GM12878 (cell line): ENCODE data around the gene PALS2. TPM values are rescaled to one million over a fixed set of nuclear protein-coding genes. Genes with fewer than 3 reads are reported as not detected.

Experiments used
- ATAC-seq: fragments of 200-7000 bp; cut with Tn5 transposase; 3 replicates; pipeline ENCODE4 v1.9.1; 2020; ENCODE audit warnings: mild to moderate bottlenecking, moderate library complexity
- BruUV-seq: library from RNA; stranded (reverse); fragments of 400-500 nt; replicated peaks from 2 replicates; lab custom pipeline; 2021; lab: Mats Ljungman, UMichigan
- CTCF ChIA-PET: fragments of 300-600 bp; sonication (Branson Sonifier 250); formaldehyde crosslinking; extraction: SDS; loops from one replicate; lab custom pipeline; 2021; ENCODE audit warnings: inconsistent platforms; lab: Yijun Ruan, JAX
- POLR2A ChIA-PET: fragments of 350-600 bp; formaldehyde crosslinking; extraction: SDS; loops from one replicate; lab custom pipeline; 2021; ENCODE audit warnings: inconsistent platforms; lab: Charles Lee
- RAD21 ChIA-PET: fragments of 300-600 bp; sonication (Branson Sonifier 250); formaldehyde crosslinking; loops from one replicate; lab custom pipeline; 2023; ENCODE audit warnings: antibody characterized with exemption; ENCODE audit not compliant: unreplicated experiment; lab: Charles Lee
- SMC1A ChIA-PET: fragments of 300-600 bp; sonication (Branson Sonifier 250); formaldehyde crosslinking; loops from one replicate; lab custom pipeline; 2023; ENCODE audit not compliant: unreplicated experiment, uncharacterized antibody; lab: Charles Lee
- DNase-seq: peaks from one replicate; pipeline ENCODE4 v3.0.0-alpha.2; 2011; ENCODE audit warnings: low read depth, low spot score
- FAIRE-seq: peaks from 3 replicates; lab custom pipeline; 2011; peaks lifted over from hg19 to GRCh38; lab: Jason Lieb, UNC
- H2AFZ ChIP-seq: 2 replicates; pipeline ENCODE4 v1.6.0; 2011; ENCODE audit warnings: low read depth, low read length, control low read depth; ENCODE audit not compliant: control insufficient read depth
- H3K27ac ChIP-seq: 2 replicates; pipeline ENCODE4 v1.5.1; 2011; ENCODE audit warnings: control low read depth; ENCODE audit not compliant: control insufficient read depth, insufficient read depth
- H3K27me3 ChIP-seq, 2 experiments: replicated peaks in 1 of 2; 2 replicates each; pipeline versions ENCODE4 v1.6.0 to v1.6.1; 2011; ENCODE audit warnings: low read length in 1 of 2; ENCODE audit not compliant: control insufficient read depth in 2 of 2, insufficient read depth in 2 of 2
- H3K36me3 ChIP-seq, 2 experiments: 2 replicates each; pipeline ENCODE4 v1.5.1; 2011; ENCODE audit warnings: low read length in 1 of 2; ENCODE audit not compliant: control insufficient read depth in 2 of 2, insufficient read depth in 2 of 2
- H3K4me1 ChIP-seq: 2 replicates; pipeline ENCODE4 v1.6.1; 2011; ENCODE audit warnings: mild to moderate bottlenecking, low read length, moderate library complexity, mixed read lengths; ENCODE audit not compliant: control insufficient read depth, insufficient read depth
- H3K4me2 ChIP-seq: 2 replicates; pipeline ENCODE4 v1.6.0; 2011; ENCODE audit warnings: control low read depth; ENCODE audit not compliant: control insufficient read depth, insufficient read depth
- H3K4me3 ChIP-seq: fragments of 200-600 bp; sonication (generic); 2 replicates; pipeline ENCODE4 v1.5.1; 2016
- H3K79me2 ChIP-seq: 2 replicates; pipeline ENCODE4 v1.6.0; 2011; ENCODE audit warnings: low read length; ENCODE audit not compliant: control insufficient read depth, insufficient read depth
- H3K9ac ChIP-seq: 2 replicates; pipeline ENCODE4 v1.8.0; 2011; ENCODE audit warnings: low read length, control low read depth, mixed read lengths; ENCODE audit not compliant: control insufficient read depth, insufficient read depth
- H3K9me3 ChIP-seq: replicated peaks from 3 replicates; pipeline ENCODE4 v1.5.1; 2011; ENCODE audit warnings: mild to moderate bottlenecking, low read length; ENCODE audit not compliant: control insufficient read depth, insufficient read depth
- H4K20me1 ChIP-seq: 2 replicates; pipeline ENCODE4 v1.6.0; 2011; ENCODE audit not compliant: control insufficient read depth, insufficient read depth
- BCL11A ChIP-seq: IDR thresholded peaks from 2 replicates; pipeline ENCODE4 v1.6.1; 2011; ENCODE audit warnings: low read depth, low read length
- BHLHE40 ChIP-seq, 2 experiments: fragments of 450-650 bp in 1 of 2; IDR thresholded peaks; 2 replicates each; pipeline ENCODE4 v1.6.1; 2011 to 2017; ENCODE audit warnings: low read depth in 2 of 2, borderline replicate concordance in 1 of 2, improper control_type of control experiment in 1 of 2, low read length in 1 of 2, mild to moderate bottlenecking in 1 of 2
- CBX3 ChIP-seq: fragments of 200-600 bp; sonication (generic); IDR thresholded peaks from 2 replicates; pipeline ENCODE4 v1.6.1; 2016; ENCODE audit warnings: low read depth, borderline replicate concordance
- EZH2 ChIP-seq: IDR thresholded peaks from 2 replicates; pipeline ENCODE4 v1.6.1; 2012; ENCODE audit warnings: low read depth, mild to moderate bottlenecking, control low read depth, inconsistent platforms, low read length, borderline replicate concordance; ENCODE audit not compliant: control insufficient read depth
- HCFC1 ChIP-seq: fragments of 150-350 bp; IDR thresholded peaks from 2 replicates; pipeline ENCODE4 v1.6.1; 2014; ENCODE audit warnings: low read length
- HSF1 ChIP-seq: fragments of 150-350 bp; IDR thresholded peaks from 2 replicates; pipeline ENCODE4 v1.6.1; 2014; ENCODE audit warnings: mild to moderate bottlenecking, low read depth, low read length
- MLLT1 ChIP-seq: fragments of 450-650 bp; IDR thresholded peaks from 2 replicates; pipeline ENCODE4 v1.6.1; 2016; ENCODE audit warnings: mild to moderate bottlenecking
- NKRF ChIP-seq: fragments of 450-650 bp; conservative IDR thresholded peaks from 2 replicates; pipeline ENCODE4 v1.6.1; 2017; ENCODE audit warnings: mild to moderate bottlenecking, moderate library complexity
- PKNOX1 ChIP-seq: fragments of 450-650 bp; IDR thresholded peaks from 2 replicates; pipeline ENCODE4 v1.6.1; 2016; ENCODE audit warnings: mild to moderate bottlenecking
- POU2F2 ChIP-seq: IDR thresholded peaks from 3 replicates; pipeline ENCODE4 v1.6.1; 2011; ENCODE audit warnings: low read depth, mild to moderate bottlenecking, low read length, borderline replicate concordance
- RAD21 ChIP-seq: IDR thresholded peaks from 2 replicates; pipeline ENCODE4 v1.6.1; 2011; ENCODE audit warnings: mild to moderate bottlenecking, low read depth, low read length, moderate library complexity; ENCODE audit not compliant: insufficient read depth
- RUNX3 ChIP-seq: IDR thresholded peaks from 2 replicates; pipeline ENCODE4 v1.6.1; 2012; ENCODE audit warnings: low read length, inconsistent platforms
- TAF1 ChIP-seq: IDR thresholded peaks from 2 replicates; pipeline ENCODE4 v1.6.1; 2011; ENCODE audit warnings: mild to moderate bottlenecking, low read depth, low read length, borderline replicate concordance
- WGBS: methylation state at CpG from one replicate; pipeline ENCODE4 v1.1.6; 2016; ENCODE audit warnings: low lambda C conversion rate; ENCODE audit not compliant: insufficient replicate concordance, insufficient coverage; ENCODE audit errors: missing lambda C conversion rate; 5-methylcytosine and 5-hydroxymethylcytosine counted together
- in situ Hi-C: fragments of 300-500 bp; cut with MboI; formaldehyde crosslinking; loops from 9 replicates; pipeline ENCODE4 v1.14.3; 2018; ENCODE audit warnings: mixed read lengths
- intact Hi-C: fragments of 100-400 bp; cut with micrococcal nuclease; formaldehyde crosslinking; loops from one replicate; pipeline ENCODE4 v1.14.2; 2022; ENCODE audit not compliant: unreplicated experiment
- polyA plus RNA-seq, 11 experiments: library from polyadenylated mRNA; depleted of rRNA in 4 of 11; unstranded in 6 of 11; stranded (reverse) in 5 of 11; fragments of >200 nt; fragmentation: Nextera tagmentation in 4 of 11; fragmentation: Illumina TruSeq in 1 of 11; extraction: Ambion mirVana in 4 of 11; extraction: Trizol in 1 of 11; gene quantifications; 1 replicate in 1 of 11; 2 replicates in 10 of 11; pipeline versions ENCODE4 v1.2.1 to v1.2.3, GENCODE V29; 2011 to 2016; ENCODE audit warnings: inconsistent platforms in 2 of 11, missing spikeins in 2 of 11, low read depth in 1 of 11
- total RNA-seq, 4 experiments: library from RNA; depleted of rRNA in 3 of 4; stranded (reverse); fragments of >200 nt in 3 of 4; fragmentation: Illumina TruSeq in 1 of 4; extraction: Trizol in 1 of 4; gene quantifications; 2 replicates each; pipeline versions ENCODE4 v1.2.1 to v1.2.3, GENCODE V29; 2013 to 2021

Gene PALS2
- total and polyA plus RNA-seq, 10 of the 15 experiments (the other 5 are each of a cell fraction or from before 2014, with no cell fraction given), result 10.7 to 53.5 (median 20.1) TPM

- TF ChIP-seq PKNOX1 (peak; percentile 86), RAD21 (no peak)
Measured at GRCh38 chr7:24573554-24574338, 494 bp downstream of the PALS2 start (continued).

GRCh38 chr7:24574386-24574785, 1.1 kb downstream of the PALS2 start:
- CTCF ChIA-PET, result interaction anchor here (0.6 to 7.1 kb wide), 13 partner anchors 9 to 844 kb away, joined by 3 to 147 read pairs (median 4); no protein-coding TSS in a partner anchor
- WGBS, result 2% methylated on average over 11 of the region's 11 CpGs
- ATAC-seq (no peak), DNase-seq (no peak), FAIRE-seq (no peak)
- peak overlapping the region; percentile 60 for H3K27ac ChIP-seq
- H4K20me1 ChIP-seq, result no peaks in the 10 kb centered on the region
- RAD21 ChIA-PET, result interaction anchor here (1.1 to 8.1 kb wide), 5 partner anchors 14 to 255 kb away, joined by 3 to 106 read pairs (median 4); no protein-coding TSS in a partner anchor
- H3K36me3 ChIP-seq, result no peaks in the 10 kb centered on the region
- peak overlapping the region; percentile 80 for H3K4me3 ChIP-seq
- POLR2A ChIA-PET, result interaction anchor here (0.7 to 0.9 kb wide), 2 partner anchors 35 to 249 kb away, joined by 3 read pairs; no protein-coding TSS in a partner anchor
- H3K79me2 ChIP-seq, result peaks cover 55% of the 10 kb centered on the region
- SMC1A ChIA-PET, result interaction anchor here (0.8 to 10.1 kb wide), 9 partner anchors 8 to 256 kb away, joined by 3 to 142 read pairs (median 6); no protein-coding TSS in a partner anchor
- peak overlapping the region; percentile 73 for H2AFZ ChIP-seq
- peak overlapping the region; percentile 66 for H3K4me2 ChIP-seq
- intact Hi-C loops, result loop anchor here (10.0 kb wide), 1 partner anchor 1030 kb away; no protein-coding TSS in a partner anchor
- in situ Hi-C loops, result no loop called here
- peaks cover 0 to 2% of the 10 kb centered on the region in 2 experiments; a peak in 1 of 4 replicates for H3K27me3 ChIP-seq
- peaks cover 7% of the 10 kb centered on the region for H3K4me1 ChIP-seq
- TSS peak; percentile 59 for BruUV-seq
- H3K9ac ChIP-seq, result peak overlapping the region; percentile 69
- H3K9me3 ChIP-seq, result no peaks in the 10 kb centered on the region
- TF ChIP-seq CBX3 (no peak), HSF1 (no peak), MLLT1 (no peak), BHLHE40 (IDR thresholded peaks at IDR 0.05; ENCODE audit: borderline replicate concordance in 1 of 2, low read depth in 2 of 2, low read length in 1 of 2) (no peak), RUNX3 (no peak), NKRF (no peak), EZH2 (no peak), TAF1 (no peak; the same call in 1 of the 2 replicates), HCFC1 (no peak), BCL11A (no peak), POU2F2 (no peak)
